Dendritic cell treated with granulocyte-macrophage colony-stimulating factor and Interleukin-4, amounts not matched to agents 40 ng/mL and 50 ng/mL, for 4 days (primary cell): Measurements from ENCODE around the gene WASF2.
"Not testable (repeated sequence)": the region's sequence is repeated elsewhere in the genome, so short reads cannot be mapped to it uniquely, and the experiment has no call there.

Source experiments
- H3K27ac Mint-ChIP-seq: one replicate; pipeline ENCODE4 v1.8.0; 2022; ENCODE audit warnings: mild to moderate bottlenecking, mixed read lengths
- H3K27me3 Mint-ChIP-seq: one replicate; pipeline ENCODE4 v1.8.0; 2022; ENCODE audit warnings: mild to moderate bottlenecking, mixed read lengths
- H3K36me3 Mint-ChIP-seq: one replicate; pipeline ENCODE4 v1.8.0; 2022; ENCODE audit warnings: low read depth, mixed read lengths
- H3K4me1 Mint-ChIP-seq: one replicate; pipeline ENCODE4 v1.8.0; 2022; ENCODE audit warnings: low read depth, mixed read lengths
- H3K4me3 Mint-ChIP-seq: one replicate; pipeline ENCODE4 v1.8.0; 2022; ENCODE audit warnings: mild to moderate bottlenecking, moderate library complexity, mixed read lengths
- H3K9me3 Mint-ChIP-seq: one replicate; pipeline ENCODE4 v1.8.0; 2022; ENCODE audit warnings: mixed read lengths
- intact Hi-C: fragments of 100-400 bp; cut with micrococcal nuclease; formaldehyde crosslinking; loops from one replicate; pipeline ENCODE4 v1.15.0; 2022

Gene WASF2, protein sequence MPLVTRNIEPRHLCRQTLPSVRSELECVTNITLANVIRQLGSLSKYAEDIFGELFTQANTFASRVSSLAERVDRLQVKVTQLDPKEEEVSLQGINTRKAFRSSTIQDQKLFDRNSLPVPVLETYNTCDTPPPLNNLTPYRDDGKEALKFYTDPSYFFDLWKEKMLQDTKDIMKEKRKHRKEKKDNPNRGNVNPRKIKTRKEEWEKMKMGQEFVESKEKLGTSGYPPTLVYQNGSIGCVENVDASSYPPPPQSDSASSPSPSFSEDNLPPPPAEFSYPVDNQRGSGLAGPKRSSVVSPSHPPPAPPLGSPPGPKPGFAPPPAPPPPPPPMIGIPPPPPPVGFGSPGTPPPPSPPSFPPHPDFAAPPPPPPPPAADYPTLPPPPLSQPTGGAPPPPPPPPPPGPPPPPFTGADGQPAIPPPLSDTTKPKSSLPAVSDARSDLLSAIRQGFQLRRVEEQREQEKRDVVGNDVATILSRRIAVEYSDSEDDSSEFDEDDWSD

DNA sequence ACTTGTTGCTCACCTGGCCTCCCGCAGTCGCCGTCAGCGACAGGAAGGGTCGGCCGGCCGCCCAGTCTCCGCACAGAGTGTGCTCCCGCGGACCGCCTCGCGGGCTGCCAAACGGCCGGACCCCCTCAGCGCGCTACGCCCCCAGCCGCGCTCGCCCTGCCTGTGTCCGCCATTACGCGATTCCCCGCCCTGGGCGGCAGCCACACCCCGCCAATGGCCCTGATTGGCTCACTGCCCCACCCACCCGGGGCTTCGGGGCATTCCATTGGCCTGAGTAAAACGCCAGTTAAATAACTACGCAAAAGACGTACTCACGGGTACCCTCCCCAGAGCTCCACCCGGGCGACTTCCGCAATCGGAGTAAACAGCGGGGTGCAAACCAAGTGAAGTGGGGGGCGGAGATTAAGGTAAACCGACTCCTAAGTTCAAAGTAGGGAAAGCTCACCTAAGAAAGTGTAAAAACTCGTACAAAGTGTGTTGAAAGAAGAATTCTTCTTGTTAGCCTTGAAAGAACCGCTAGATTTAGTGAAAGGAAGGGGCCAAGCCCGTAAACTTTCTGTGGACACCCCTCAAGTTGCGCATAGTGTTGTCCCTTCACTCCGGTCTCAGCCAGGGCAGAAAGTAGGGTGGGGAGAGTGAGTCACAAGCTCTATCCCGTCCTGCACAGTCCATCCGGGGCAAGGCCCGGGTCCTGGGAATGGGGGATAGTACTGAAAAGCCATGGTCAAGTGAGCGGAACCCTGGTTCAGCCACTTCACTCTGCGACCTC is at the start of gene WASF2:
Gene WASF2 (minus strand): TSS at position 195 of the 769 bp plus-strand sequence. CDS start 61,277 bp downstream, outside the sequence.
- no peaks in the 10 kb centered on the region for H3K9me3 Mint-ChIP-seq
- H3K4me3 Mint-ChIP-seq = peak within 1 kb of the TSS; percentile 96
- H3K4me1 Mint-ChIP-seq = peaks cover 39% of the 10 kb centered on the region
- H3K27me3 Mint-ChIP-seq = no peaks in the 10 kb centered on the region
- peaks cover 24% of the 10 kb centered on the region for H3K36me3 Mint-ChIP-seq
- H3K27ac Mint-ChIP-seq = peak within 1 kb of the TSS; percentile 97
- intact Hi-C loops = loop anchor here (1.0 to 5.0 kb wide), 4 partner anchors 37 to 88 kb away; no protein-coding TSS in a partner anchor

DNA sequence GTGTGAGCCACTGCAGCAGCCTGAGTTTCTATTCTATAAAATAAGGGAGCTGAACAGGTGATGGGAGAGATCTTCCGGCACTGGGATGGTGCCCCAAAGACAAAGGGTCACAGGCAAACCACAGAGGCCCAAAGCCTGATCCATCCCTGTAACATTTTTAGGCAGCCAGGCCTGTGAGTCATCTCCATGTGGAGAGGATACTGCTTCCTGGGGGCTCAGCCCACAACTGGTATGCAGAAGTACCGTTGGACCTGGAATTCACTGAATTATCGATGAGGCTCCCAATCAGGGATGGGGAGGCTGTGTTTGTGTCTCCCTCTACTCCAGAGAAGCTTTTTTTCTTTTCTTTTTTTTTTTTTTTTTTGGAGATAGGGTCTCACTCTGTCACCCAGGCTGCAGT is 48.8 kb upstream of the WASF2 start:
- Mint-ChIP-seq H3K9me3 (no peaks in the 10 kb centered on the region), H3K4me1 (peaks cover 28% of the 10 kb centered on the region), H3K36me3 (peaks cover 15% of the 10 kb centered on the region), H3K27me3 (no peaks in the 10 kb centered on the region), H3K27ac (no peak overlapping the region), H3K4me3 (no peak overlapping the region)
- intact Hi-C loops = no loop called here

DNA sequence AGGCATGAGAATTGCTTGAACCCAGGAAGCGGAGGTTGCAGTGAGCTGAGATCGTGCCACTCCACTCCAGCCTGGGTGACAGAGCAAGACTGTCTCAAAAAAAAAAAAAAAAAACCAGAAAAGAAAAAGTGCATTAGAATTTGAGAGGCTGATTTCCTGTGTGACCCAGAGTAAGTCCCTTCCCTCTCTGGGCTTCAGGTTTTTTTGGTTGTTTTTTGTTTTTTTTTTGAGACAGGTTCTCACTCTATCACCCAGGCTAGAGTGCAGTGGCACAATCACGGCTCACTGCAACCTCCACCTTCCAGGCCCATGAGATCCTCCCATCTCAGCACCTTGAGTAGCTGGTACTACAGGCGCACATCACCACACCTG is 48.3 kb upstream of the WASF2 start:
- H3K27ac Mint-ChIP-seq, intact Hi-C loops, H3K4me3 Mint-ChIP-seq, H3K27me3 Mint-ChIP-seq, H3K9me3 Mint-ChIP-seq: not testable (repeated sequence)
- peaks cover 20% of the 10 kb centered on the region for H3K36me3 Mint-ChIP-seq
- peaks cover 25% of the 10 kb centered on the region for H3K4me1 Mint-ChIP-seq

DNA sequence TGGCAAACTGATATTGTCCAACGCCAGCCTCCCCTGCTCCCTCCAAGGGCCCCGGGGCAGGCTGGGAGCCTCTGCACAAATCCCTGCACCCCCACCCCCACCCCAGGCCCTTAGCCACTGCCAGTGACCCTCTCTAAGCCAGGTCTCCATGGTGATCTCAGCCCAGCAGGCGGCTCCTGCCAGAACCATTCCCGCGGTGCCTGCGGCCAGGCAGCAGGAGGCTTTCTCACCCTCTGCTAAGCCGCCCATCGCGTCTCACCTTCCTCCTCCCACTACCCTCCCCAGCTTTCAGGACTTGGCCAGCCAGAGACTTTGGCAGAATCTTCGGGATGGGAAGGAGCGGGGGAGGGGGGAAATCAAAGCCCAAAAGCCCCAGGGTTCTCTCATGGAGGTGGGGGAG is 46.8 kb upstream of the WASF2 start:
- intact Hi-C loops = no loop called here
- Mint-ChIP-seq H3K27ac (no peak overlapping the region), H3K36me3 (peaks cover 21% of the 10 kb centered on the region), H3K4me3 (no peak overlapping the region), H3K27me3 (no peaks in the 10 kb centered on the region), H3K4me1 (peaks cover 29% of the 10 kb centered on the region), H3K9me3 (no peaks in the 10 kb centered on the region)

DNA sequence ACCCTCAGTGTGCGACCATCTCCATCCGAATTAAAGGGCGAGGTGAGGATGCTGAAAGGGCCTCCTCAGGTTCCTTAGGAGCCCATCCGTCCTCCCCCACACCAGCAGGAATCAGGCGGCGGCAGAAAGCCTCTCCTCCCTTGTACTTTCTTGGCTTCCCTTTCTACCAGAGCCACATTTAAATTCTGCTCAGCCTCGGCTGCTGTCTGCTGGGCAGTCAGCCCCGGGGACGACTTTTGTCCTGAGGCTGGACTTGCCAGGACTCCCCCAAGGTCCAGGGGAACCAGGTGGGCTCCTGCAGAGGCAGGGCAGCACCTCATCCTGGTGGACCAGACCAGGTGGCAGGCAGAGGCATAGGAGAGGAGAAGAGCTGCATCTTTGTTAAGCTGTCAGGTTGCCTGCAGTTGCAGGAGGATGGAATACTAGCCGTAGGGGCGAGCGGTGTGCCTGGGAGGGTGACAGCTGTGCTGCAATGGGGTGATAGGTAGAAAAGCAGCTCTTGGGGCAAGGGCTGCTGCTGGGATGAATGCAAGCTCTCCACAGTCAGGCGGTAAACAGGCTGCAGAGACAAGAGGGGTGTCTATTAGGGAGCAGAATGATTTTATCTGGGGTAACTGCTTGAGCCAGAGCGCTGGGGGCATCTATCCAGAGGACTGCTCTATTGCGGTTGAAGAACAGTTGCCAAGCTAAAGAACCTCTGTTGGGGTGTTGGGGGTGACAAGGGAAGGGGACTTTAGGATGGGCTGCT is 46.2 kb upstream of the WASF2 start:
- intact Hi-C loops = no loop called here
- no peak overlapping the region for H3K4me3 Mint-ChIP-seq

DNA sequence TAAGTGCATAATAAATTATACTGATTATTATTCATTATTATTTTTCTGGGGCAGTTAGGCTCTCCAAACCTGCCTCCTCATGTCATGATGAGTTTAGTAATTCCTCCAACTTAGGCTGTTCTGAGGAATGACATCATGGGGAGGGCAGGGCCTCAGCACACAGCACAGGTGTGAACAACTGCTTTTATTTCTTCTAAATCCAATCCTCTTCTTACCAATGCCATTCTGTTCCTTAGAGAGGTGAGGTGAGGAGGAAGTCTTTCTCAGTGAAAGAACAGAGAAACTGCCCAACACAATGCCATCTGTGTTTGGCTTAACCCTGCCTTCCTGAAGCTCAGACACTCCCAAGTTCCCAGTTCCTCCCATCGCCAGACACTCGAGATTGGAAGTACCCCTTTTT is 45.4 kb upstream of the WASF2 start:
- Mint-ChIP-seq H3K4me3 (no peak overlapping the region), H3K4me1 (peaks cover 26% of the 10 kb centered on the region), H3K36me3 (peaks cover 17% of the 10 kb centered on the region), H3K9me3 (no peaks in the 10 kb centered on the region), H3K27me3 (no peaks in the 10 kb centered on the region), H3K27ac (peak overlapping the region; percentile 0)
- intact Hi-C loops = no loop called here

More for the DNA sequence above, 46.2 kb upstream of the WASF2 start:
- Mint-ChIP-seq H3K27me3 (no peaks in the 10 kb centered on the region), H3K4me1 (peaks cover 29% of the 10 kb centered on the region), H3K27ac (peak overlapping the region; percentile 0), H3K9me3 (no peaks in the 10 kb centered on the region), H3K36me3 (peaks cover 21% of the 10 kb centered on the region)

DNA sequence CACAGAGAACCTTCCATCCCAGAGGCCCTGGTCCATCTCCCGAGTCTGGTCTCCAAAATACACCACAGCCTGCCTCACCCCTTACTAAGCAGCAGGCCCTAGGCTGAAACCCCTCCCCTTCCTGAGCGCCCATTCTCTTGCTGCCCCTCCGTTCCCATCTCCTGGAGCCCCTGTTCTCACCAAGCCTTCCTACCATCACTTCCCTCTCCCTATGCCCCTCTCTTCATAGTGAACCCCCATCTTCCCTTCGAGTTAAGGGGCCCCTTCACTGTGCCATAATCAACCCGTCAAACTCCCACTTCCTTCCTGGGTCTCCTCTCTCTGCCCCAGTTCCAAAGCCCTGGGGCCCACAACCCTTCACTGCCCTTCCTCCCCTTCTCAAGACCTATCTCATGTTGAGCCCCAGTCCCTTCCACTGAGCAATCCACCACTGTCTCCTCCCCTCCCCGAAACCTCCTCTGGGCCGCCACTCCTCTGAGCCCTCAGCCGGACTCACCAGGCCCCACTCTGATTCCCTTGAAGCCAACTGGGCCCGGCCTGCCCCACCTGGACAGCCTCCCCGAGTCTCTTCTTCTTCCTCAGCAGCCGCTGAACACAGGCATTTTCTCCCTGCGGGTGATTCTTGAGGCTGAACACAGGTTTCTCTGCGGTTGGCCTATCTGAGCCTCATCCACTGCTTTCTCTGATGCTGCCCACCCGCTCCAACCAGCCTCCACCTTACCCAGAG is 42.2 kb upstream of the WASF2 start:
- intact Hi-C loops = no loop called here
- Mint-ChIP-seq H3K4me1 (peaks cover 41% of the 10 kb centered on the region), H3K27me3 (peaks cover 17% of the 10 kb centered on the region), H3K27ac (no peak overlapping the region), H3K9me3 (no peaks in the 10 kb centered on the region), H3K36me3 (peaks cover 15% of the 10 kb centered on the region), H3K4me3 (no peak overlapping the region)

DNA sequence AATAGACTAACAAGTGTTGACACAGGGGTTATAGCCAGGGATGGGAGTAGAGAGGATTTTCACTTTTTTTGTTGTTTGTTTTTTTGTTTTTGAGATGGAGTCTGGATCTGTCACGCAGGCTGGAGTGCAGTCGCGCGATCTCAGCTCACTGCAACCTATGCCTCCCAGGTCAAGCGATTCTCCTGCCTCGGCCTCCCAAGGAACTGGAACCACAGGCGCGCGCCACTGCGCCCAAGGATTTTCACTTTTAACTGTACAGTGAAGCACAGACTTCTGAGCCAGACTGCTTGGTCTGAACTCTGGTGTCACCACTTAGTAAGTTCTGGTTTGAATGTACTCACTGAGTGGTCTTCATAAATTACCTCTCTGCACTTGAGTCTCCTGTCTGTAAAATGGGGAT is 40.2 kb upstream of the WASF2 start:
- Mint-ChIP-seq H3K4me1 (peaks cover 49% of the 10 kb centered on the region), H3K9me3 (no peaks in the 10 kb centered on the region), H3K27me3 (peaks cover 17% of the 10 kb centered on the region), H3K4me3 (no peak overlapping the region), H3K27ac (no peak overlapping the region), H3K36me3 (peaks cover 15% of the 10 kb centered on the region)
- intact Hi-C loops = no loop called here

DNA sequence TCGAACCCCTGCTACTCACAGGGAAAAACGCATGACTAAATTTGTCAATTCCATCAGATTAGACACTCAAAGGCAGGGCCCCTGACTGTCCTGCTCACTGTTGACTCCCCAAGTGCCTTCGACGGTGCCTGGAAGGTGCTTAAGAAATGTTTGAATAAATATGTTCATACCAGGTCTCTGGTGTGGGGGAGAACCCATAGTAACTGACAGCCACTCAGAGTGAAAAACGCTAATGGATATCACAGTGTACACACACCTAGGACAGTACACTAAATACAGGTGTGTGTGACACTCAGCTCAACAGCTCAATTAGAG is 39.7 kb upstream of the WASF2 start:
- intact Hi-C loops = loop anchor here (5.0 kb wide), 1 partner anchor 42 kb away; no protein-coding TSS in a partner anchor
- Mint-ChIP-seq H3K36me3 (peaks cover 15% of the 10 kb centered on the region), H3K9me3 (no peaks in the 10 kb centered on the region), H3K4me1 (peaks cover 54% of the 10 kb centered on the region), H3K4me3 (no peak overlapping the region), H3K27me3 (peaks cover 17% of the 10 kb centered on the region), H3K27ac (no peak overlapping the region)

DNA sequence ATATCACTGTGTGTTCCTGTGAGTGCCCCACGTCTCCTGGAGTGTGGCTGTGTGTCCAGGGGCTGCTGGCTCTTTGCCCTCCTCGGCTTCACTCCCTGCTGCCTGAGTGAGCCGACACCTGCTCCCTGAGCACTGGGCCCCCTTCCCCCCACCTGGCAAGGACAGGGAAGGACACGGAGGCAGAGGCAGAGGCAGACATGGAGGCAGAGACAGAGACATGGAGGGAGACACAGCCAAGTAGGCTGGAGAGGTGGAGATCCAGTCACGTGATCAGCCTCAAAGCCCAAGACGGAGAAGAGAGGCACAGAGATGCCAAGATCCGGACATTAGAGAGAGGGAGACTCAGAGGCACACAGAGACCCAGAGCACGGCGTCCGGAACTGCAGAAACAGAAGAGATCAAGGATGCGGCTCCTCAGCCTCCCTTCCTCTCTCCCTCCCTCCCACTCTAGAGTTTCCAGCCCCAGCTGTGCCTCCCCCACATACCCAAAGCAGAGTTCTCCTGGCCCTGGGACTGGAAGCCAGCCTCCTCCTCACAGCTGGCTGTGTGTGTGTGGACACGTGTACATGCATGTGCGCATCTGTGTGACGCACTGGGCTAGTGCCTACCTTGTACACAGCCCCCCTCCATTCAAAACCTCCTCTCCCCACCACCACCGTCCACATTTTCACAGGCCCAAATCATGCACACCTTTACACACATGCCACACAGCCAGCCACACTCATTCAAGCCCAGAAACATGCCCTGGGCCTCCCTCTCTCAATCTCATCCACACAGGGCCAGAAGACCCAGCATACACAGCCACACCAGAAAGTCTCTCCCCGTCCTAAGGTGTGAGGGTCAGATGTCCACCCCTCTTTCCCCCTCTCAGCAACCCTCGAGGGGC is 39.1 kb upstream of the WASF2 start:
- intact Hi-C loops = loop anchor here (5.0 kb wide), 1 partner anchor 42 kb away; no protein-coding TSS in a partner anchor
- H3K4me1 Mint-ChIP-seq = peaks cover 60% of the 10 kb centered on the region
- H3K36me3 Mint-ChIP-seq = peaks cover 15% of the 10 kb centered on the region
- peaks cover 17% of the 10 kb centered on the region for H3K27me3 Mint-ChIP-seq
- H3K4me3 Mint-ChIP-seq = no peak overlapping the region
- H3K9me3 Mint-ChIP-seq = no peaks in the 10 kb centered on the region
- peak overlapping the region; percentile 25 for H3K27ac Mint-ChIP-seq

DNA sequence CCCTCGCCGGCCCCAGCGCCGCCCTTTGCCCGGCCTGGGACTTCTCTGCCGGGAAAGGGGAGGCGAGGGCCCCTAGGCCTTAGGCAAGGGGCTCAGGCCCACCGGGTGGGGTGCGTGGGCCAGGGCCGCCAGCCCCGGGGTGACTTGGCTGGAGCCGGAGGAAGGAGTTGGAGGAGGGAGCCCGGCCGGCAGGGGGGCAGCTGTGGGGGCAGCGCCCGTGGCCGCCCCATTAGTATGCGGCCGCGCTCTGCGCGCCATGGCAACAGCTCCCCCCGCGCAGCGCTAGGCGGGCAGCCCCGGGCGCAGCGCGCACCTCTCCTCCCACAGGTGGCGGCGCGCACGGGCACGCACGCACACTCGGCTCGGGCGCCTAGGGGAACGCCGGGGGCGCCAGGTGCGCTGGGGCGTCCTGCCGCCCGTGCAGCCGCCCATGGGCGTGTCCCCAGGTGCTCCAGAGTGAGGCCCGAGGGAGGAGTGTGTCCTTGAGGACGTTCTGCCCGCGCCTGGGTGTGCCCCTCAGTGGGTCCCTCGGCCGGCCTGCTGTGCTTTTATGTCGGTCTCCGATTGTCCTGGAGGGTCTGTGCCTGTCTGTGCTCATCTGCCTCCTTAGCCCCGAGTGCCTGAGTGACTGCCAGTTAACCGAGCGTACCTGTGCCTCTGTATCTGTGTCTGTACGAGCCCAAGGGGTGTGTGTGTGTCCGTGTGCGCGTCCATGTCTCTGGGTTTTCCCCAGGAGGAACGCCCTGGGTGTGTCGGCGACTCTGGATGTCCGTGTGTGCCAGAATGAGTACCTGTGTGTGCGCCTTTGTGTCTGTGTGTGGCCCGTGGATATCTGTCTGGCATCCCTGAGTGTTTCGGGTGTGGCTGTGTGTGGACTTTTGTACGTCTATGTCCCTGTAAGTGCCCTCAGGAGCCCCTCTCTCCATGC is 38.2 kb upstream of the WASF2 start:
- H3K27me3 Mint-ChIP-seq = peaks cover 17% of the 10 kb centered on the region
- H3K27ac Mint-ChIP-seq = peak overlapping the region; percentile 25
- peak overlapping the region; percentile 65 for H3K4me3 Mint-ChIP-seq
- intact Hi-C loops = loop anchor here (5.0 kb wide), 1 partner anchor 41 kb away; no protein-coding TSS in a partner anchor
- peaks cover 6% of the 10 kb centered on the region for H3K36me3 Mint-ChIP-seq
- H3K4me1 Mint-ChIP-seq = peaks cover 69% of the 10 kb centered on the region
- no peaks in the 10 kb centered on the region for H3K9me3 Mint-ChIP-seq
